Esophagus muscularis mucosa (tissue), 4 donors: ENCODE results near the gene MYZAP. TPM values are rescaled to one million over a fixed set of nuclear protein-coding genes. Genes with fewer than 3 reads are reported as not detected.

Source experiments
- DNase-seq: peaks from one replicate; pipeline ENCODE4 v3.0.0-alpha.2; 2017; ENCODE audit errors: extremely low spot score
- H3K27ac ChIP-seq, 4 donors: fragments of 200-600 bp; sonication (generic); replicated peaks in 1 of 4; 1 replicate in 3 of 4; 2 replicates in 1 of 4; pipeline ENCODE4 v1.5.1; 2016 to 2019; ENCODE audit warnings: mild to moderate bottlenecking in 1 of 4
- H3K27me3 ChIP-seq, 4 donors: fragments of 200-600 bp; sonication (generic); one replicate each; pipeline versions ENCODE4 v1.5.1 to v1.6.0; 2016 to 2019
- H3K36me3 ChIP-seq, 4 donors: fragments of 200-600 bp; sonication (generic); one replicate each; pipeline ENCODE4 v1.5.1; 2016 to 2019
- H3K4me1 ChIP-seq, 4 donors: fragments of 200-600 bp; sonication (generic); one replicate each; pipeline ENCODE4 v1.5.1; 2016 to 2019
- H3K4me3 ChIP-seq, 4 donors: fragments of 200-600 bp; sonication (generic); 1 replicate in 2 of 4; 2 replicates in 2 of 4; pipeline ENCODE4 v1.5.1; 2016 to 2019; ENCODE audit warnings: mild to moderate bottlenecking in 4 of 4, moderate library complexity in 1 of 4
- H3K9me3 ChIP-seq, 4 donors: fragments of 200-600 bp; sonication (generic); 1 replicate in 3 of 4; 2 replicates in 1 of 4; pipeline ENCODE4 v1.5.1; 2016 to 2019
- EP300 ChIP-seq: sonication (generic); formaldehyde crosslinking; IDR thresholded peaks from one replicate; pipeline ENCODE4 v1.6.1; 2017; ENCODE audit warnings: antibody characterized with exemption
- POLR2A ChIP-seq: fragments of 450-650 bp; IDR thresholded peaks from one replicate; pipeline ENCODE4 v1.6.1; 2017; ENCODE audit warnings: antibody characterized with exemption, moderate library complexity, mild to moderate bottlenecking, low read depth
- POLR2AphosphoS5 ChIP-seq, 2 donors: sonication (generic); formaldehyde crosslinking; IDR thresholded peaks; one replicate each; pipeline ENCODE4 v1.6.1; 2017; ENCODE audit warnings: antibody characterized with exemption in 2 of 2
- WGBS: methylation state at CpG from one replicate; pipeline ENCODE4 v1.1.5; 2018; 5-methylcytosine and 5-hydroxymethylcytosine counted together
- intact Hi-C: fragments of 100-400 bp; cut with DNase I; formaldehyde crosslinking; loops from one replicate; pipeline ENCODE4 v1.15.1; 2023
- total RNA-seq, 4 donors: library from RNA; depleted of rRNA; stranded (reverse); fragments of >200 nt; gene quantifications; one replicate each; pipeline versions ENCODE4 v1.1.0 to v1.2.1, GENCODE V29; 2016
- TF ChIP-seq, protein P1 (sequence below), 3 experiments: fragments of 200-600 bp in 2 of 3; fragments of 450-650 bp in 1 of 3; sonication (generic) in 2 of 3; IDR thresholded peaks; one replicate each; pipeline ENCODE4 v1.5.1; 2017 to 2019; ENCODE audit warnings: antibody characterized with exemption in 3 of 3, mild to moderate bottlenecking in 2 of 3, moderate library complexity in 1 of 3

The MYZAP gene
- total RNA-seq, 4 donors from 2014 or later, result 192 to 274 (median 234) TPM

DNA sequence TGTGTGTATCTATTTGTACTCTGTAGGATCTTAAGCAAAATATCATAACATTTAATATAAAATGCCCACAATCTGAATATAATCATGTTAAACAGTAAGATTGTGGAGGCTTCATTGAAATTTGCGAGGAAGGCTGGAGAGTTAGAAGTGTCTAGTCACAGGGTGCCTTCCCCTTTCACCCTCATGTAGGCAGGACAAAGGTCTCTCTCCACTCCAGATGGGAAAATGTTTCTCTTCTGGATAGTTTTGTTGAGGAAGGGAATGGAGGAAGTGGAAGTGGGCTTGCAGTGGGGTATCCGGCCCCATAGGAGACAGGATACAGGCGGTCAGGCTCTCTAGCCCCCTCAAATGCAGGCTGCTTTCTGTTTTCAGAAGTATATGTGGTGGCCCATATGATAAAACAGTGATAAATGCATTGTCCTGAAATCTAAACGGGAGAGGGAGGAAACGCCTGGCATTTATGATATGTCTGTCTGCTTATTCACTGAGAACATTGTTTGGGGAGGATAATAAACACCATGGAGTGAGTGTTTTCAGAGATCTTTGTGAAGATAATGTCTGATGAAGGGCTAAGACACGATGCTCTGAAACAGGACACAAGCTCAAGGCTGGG, 13.3 kb upstream of the MYZAP start:
- no peak for DNase-seq
- Histone ChIP-seq H3K36me3 (no peaks in the 10 kb centered on the region), H3K9me3 (peaks cover 0 to 10% (median 8%) of the 10 kb centered on the region in 4 donors), H3K4me3 (no peak overlapping the region), H3K27me3 (no peaks in the 10 kb centered on the region), H3K27ac (no peak overlapping the region), H3K4me1 (no peaks in the 10 kb centered on the region)
- TF ChIP-seq POLR2AphosphoS5 (IDR thresholded peaks at IDR 0.05), result no peak
- TF ChIP-seq, protein P1, sequence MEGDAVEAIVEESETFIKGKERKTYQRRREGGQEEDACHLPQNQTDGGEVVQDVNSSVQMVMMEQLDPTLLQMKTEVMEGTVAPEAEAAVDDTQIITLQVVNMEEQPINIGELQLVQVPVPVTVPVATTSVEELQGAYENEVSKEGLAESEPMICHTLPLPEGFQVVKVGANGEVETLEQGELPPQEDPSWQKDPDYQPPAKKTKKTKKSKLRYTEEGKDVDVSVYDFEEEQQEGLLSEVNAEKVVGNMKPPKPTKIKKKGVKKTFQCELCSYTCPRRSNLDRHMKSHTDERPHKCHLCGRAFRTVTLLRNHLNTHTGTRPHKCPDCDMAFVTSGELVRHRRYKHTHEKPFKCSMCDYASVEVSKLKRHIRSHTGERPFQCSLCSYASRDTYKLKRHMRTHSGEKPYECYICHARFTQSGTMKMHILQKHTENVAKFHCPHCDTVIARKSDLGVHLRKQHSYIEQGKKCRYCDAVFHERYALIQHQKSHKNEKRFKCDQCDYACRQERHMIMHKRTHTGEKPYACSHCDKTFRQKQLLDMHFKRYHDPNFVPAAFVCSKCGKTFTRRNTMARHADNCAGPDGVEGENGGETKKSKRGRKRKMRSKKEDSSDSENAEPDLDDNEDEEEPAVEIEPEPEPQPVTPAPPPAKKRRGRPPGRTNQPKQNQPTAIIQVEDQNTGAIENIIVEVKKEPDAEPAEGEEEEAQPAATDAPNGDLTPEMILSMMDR (IDR thresholded peaks at IDR 0.05), result no peak
- TF ChIP-seq EP300, result no peak
- no peak for TF ChIP-seq POLR2A
- intact Hi-C loops, result no loop called here
- WGBS, result 43% methylated on average over 6 of the region's 6 CpGs

DNA sequence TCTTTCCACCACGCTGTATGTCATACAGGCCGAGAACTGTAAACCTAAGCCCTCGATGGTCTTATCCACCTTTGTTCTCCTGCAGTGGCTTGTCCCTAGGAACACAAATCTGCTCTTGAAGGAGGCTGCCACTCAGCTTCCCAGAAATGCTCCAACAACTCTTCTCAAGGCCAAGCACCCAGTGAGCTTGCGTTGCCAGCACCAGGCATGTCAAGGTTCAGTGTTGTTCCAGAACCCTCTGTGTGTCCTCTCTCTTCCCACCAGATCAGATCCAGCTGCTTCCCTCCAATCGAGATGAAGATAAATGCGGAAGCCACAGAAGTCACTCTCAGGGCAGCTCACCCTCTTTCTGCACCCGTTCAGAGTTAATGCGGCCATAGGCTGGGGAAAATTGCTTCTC, 11.3 kb upstream of the MYZAP start:
- DNase-seq, result no peak
- TF ChIP-seq POLR2A (no peak), EP300 (no peak), POLR2AphosphoS5 (IDR thresholded peaks at IDR 0.05) (no peak)
- TF ChIP-seq, protein P1 (IDR thresholded peaks at IDR 0.05), result no peak
- H3K27ac ChIP-seq, result no peak overlapping the region
- intact Hi-C loops, result no loop called here
- H3K36me3 ChIP-seq, result no peaks in the 10 kb centered on the region
- no peaks in the 10 kb centered on the region for H3K4me1 ChIP-seq
- no peaks in the 10 kb centered on the region for H3K27me3 ChIP-seq
- H3K4me3 ChIP-seq, result no peak overlapping the region
- H3K9me3 ChIP-seq, result peaks cover 0 to 13% (median 12%) of the 10 kb centered on the region in 4 donors
- 90% methylated on average over 8 of the region's 8 CpGs for WGBS

DNA sequence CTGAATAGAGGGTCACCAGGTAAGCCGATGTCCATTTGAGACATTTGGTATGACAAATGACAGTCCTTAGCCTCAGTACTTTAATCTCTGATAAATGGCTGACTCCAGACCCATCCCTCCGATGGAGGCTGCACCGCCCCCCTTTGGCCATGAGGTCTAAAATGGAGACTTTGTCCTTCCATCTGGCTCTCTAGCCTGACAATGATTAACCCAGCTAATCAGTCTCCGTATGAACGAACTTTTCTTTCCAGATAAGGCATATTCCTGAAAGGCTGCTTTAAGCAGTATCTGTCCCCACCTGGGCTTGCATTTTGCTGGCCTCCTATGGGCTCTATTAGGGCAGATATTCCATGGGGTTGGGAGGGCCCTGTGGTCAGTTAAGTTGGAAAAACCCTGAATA, 10.8 kb upstream of the MYZAP start:
- DNase-seq, result no peak
- 84% methylated on average over 5 of the region's 5 CpGs for WGBS
- intact Hi-C loops, result no loop called here
- H3K27ac ChIP-seq, result no peak overlapping the region
- no peaks in the 10 kb centered on the region for H3K4me1 ChIP-seq
- no peak for TF ChIP-seq EP300
- TF ChIP-seq, protein P1 (IDR thresholded peaks at IDR 0.05), result no peak
- no peak for TF ChIP-seq POLR2A
- no peak for TF ChIP-seq POLR2AphosphoS5 (IDR thresholded peaks at IDR 0.05)
- H3K36me3 ChIP-seq, result no peaks in the 10 kb centered on the region
- peaks cover 0 to 13% (median 12%) of the 10 kb centered on the region in 4 donors for H3K9me3 ChIP-seq
- H3K4me3 ChIP-seq, result no peak overlapping the region
- no peaks in the 10 kb centered on the region for H3K27me3 ChIP-seq

DNA sequence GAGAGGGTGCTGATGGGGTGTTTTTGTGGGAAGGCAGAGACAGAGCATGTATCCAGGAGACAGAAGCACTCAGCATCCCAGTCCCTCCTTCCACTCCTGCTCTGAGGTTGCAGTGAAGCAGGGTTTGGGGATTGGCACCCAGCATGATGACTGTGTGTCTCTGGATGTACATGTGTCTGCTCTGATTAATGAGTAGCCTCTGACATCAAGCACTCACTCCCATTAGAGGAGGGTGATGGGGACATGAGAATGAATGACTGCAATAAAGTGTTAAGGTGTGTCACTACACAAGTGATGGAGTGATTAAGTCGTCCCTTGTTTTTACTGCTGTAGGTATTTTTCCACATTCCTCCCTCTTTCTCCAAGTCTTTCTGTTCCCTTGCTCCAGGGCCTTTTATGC, 9.6 kb upstream of the MYZAP start:
- H3K9me3 ChIP-seq, result peaks cover 0 to 13% (median 12%) of the 10 kb centered on the region in 4 donors
- no peak overlapping the region for H3K4me3 ChIP-seq
- H3K27ac ChIP-seq, result no peak overlapping the region
- H3K4me1 ChIP-seq, result peaks cover 0 to 4% (median 0%) of the 10 kb centered on the region in 4 donors
- WGBS, result 84% methylated on average over 1 of the region's 1 CpG
- no peaks in the 10 kb centered on the region for H3K27me3 ChIP-seq
- intact Hi-C loops, result no loop called here
- TF ChIP-seq, protein P1 (IDR thresholded peaks at IDR 0.05), result no peak
- no peak for TF ChIP-seq POLR2A
- no peak for TF ChIP-seq EP300
- TF ChIP-seq POLR2AphosphoS5 (IDR thresholded peaks at IDR 0.05), result no peak
- no peak for DNase-seq
- no peaks in the 10 kb centered on the region for H3K36me3 ChIP-seq

DNA sequence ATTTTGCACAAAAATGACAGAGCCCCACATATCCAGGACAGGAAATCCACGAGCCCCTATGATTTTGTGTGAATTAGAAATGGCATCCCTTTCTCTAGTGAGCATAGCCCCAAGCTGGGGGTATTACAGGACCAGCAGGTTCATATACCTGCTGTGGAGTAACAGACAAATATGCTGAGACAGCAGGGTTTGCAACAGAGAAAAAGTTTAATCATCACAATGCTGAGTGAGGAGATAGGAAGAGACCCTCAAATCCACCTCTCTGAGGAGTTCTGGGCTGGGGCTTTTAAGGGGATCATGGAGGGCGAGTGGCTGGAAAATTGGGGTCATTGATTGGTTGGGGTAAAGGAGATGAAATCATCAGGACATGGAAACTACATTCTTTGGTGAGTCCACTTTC, 8.4 kb upstream of the MYZAP start:
- intact Hi-C loops, result no loop called here
- TF ChIP-seq POLR2A (no peak), POLR2AphosphoS5 (IDR thresholded peaks at IDR 0.05) (no peak), EP300 (no peak)
- TF ChIP-seq, protein P1 (IDR thresholded peaks at IDR 0.05), result no peak
- DNase-seq, result no peak
- WGBS, result 100% methylated on average over 2 of the region's 2 CpGs
- Histone ChIP-seq H3K9me3 (peaks cover 0 to 13% (median 12%) of the 10 kb centered on the region in 4 donors), H3K27ac (no peak overlapping the region), H3K4me3 (no peak overlapping the region), H3K36me3 (no peaks in the 10 kb centered on the region), H3K4me1 (peaks cover 0 to 4% (median 0%) of the 10 kb centered on the region in 4 donors), H3K27me3 (no peaks in the 10 kb centered on the region)
